Ovary (tissue), 3 donors: ENCODE results near the gene PPP6R1.

Source experiments
- CTCF ChIP-seq, 3 donors: fragments of 450-650 bp in 2 of 3; fragments of 200-600 bp in 1 of 3; IDR thresholded peaks; one replicate each; pipeline versions ENCODE4 v1.5.1 to v1.8.0; 2016 to 2022; ENCODE audit warnings: antibody characterized with exemption in 3 of 3, mild to moderate bottlenecking in 1 of 3
- POLR2A ChIP-seq: fragments of 450-650 bp; IDR thresholded peaks from one replicate; pipeline ENCODE4 v1.6.1; 2017; ENCODE audit warnings: antibody characterized with exemption, mild to moderate bottlenecking, moderate library complexity
- donor health status: DM: no; HTN: no; CAD: no.

GRCh38 chr19:55216461-55217198 lies 42.2 kb downstream of the PPP6R1 start:
- TF ChIP-seq CTCF (IDR thresholded peaks at IDR 0.05) (no peak), POLR2A (no peak)
